Stimulated activated CD8-positive, alpha-beta memory T cell treated with anti-CD3 and anti-CD28 coated beads, Interleukin-15, amount 100 ng/mL, for 4 hours (primary cell): ENCODE results near the gene CEP350.

ENCODE experiments used
- DNase-seq, 2 donors: peaks; one replicate each; pipeline ENCODE4 v3.0.0-alpha.2; 2020; ENCODE audit warnings: low read depth in 2 of 2

Gene CEP350

GRCh38 chr1:180057883-180058396 is 103.3 kb downstream of the CEP350 start:
- DNase-seq: no peak

GRCh38 chr1:180061019-180061418 is 106.4 kb downstream of the CEP350 start:
- DNase-seq: no peak

- DNase-seq: no peak
These were observed 107.9 kb downstream of the CEP350 start for GRCh38 chr1:180062452-180062971.

- no peak for DNase-seq
These were observed 110.8 kb downstream of the CEP350 start for GRCh38 chr1:180065408-180065807.

- DNase-seq: no peak
These were observed 111.5 kb downstream of the CEP350 start for GRCh38 chr1:180066150-180066549.

GRCh38 chr1:180070286-180070685 is 115.7 kb downstream of the CEP350 start:
- no peak for DNase-seq

- no peak for DNase-seq
These were observed 117.1 kb downstream of the CEP350 start for GRCh38 chr1:180071759-180072158.

GRCh38 chr1:180080439-180080838 is 125.8 kb downstream of the CEP350 start:
- no peak for DNase-seq

- DNase-seq: no peak
These were observed 126.9 kb downstream of the CEP350 start for GRCh38 chr1:180081474-180081873.

GRCh38 chr1:180083164-180083563 is 128.6 kb downstream of the CEP350 start:
- DNase-seq: no peak

- DNase-seq: no peak
These were observed 130.3 kb downstream of the CEP350 start for GRCh38 chr1:180084867-180085266.

- DNase-seq: no peak
These were observed 130.7 kb downstream of the CEP350 start for GRCh38 chr1:180085331-180085730.

GRCh38 chr1:180092931-180093650 is 138.5 kb downstream of the CEP350 start:
- DNase-seq: no peak

- no peak for DNase-seq
These were observed 140.2 kb downstream of the CEP350 start for GRCh38 chr1:180094705-180095295.

GRCh38 chr1:180096584-180097325 is 142.1 kb downstream of the CEP350 start:
- DNase-seq: no peak

GRCh38 chr1:180097326-180097605 is 142.7 kb downstream of the CEP350 start:
- no peak for DNase-seq

GRCh38 chr1:180101411-180101810 is 146.8 kb downstream of the CEP350 start:
- no peak for DNase-seq

GRCh38 chr1:180103819-180104218 is 149.2 kb downstream of the CEP350 start:
- no peak for DNase-seq

GRCh38 chr1:180112091-180112490 is 157.5 kb downstream of the CEP350 start:
- DNase-seq: no peak

- no peak for DNase-seq
These were observed 158.5 kb downstream of the CEP350 start for GRCh38 chr1:180112984-180113647.

GRCh38 chr1:180114396-180114945 is 159.9 kb downstream of the CEP350 start:
- DNase-seq: no peak
